ENCODE measurements around the gene KCNG1. TPM values are rescaled to one million over a fixed set of nuclear protein-coding genes. Genes with fewer than 3 reads are reported as not detected.
"Not testable (repeated sequence)": the region's sequence is repeated elsewhere in the genome, so short reads cannot be mapped to it uniquely, and the experiment has no call there.

KCNG1 gene
- total RNA-seq, 2 donors from 2014 or later, result 0.70 to 2.3 TPM

GRCh38 chr20:50983321-50983720, 39.6 kb downstream of the KCNG1 start:
- H3K27me3 ChIP-seq, result no peaks in the 10 kb centered on the region
- H3K36me3 ChIP-seq, result no peaks in the 10 kb centered on the region
- no peak overlapping the region for H3K27ac ChIP-seq
- no peaks in the 10 kb centered on the region for H3K9me3 ChIP-seq
- DNase-seq (ENCODE audit: low spot score), result no peak
- no peak for TF ChIP-seq CTCF (IDR thresholded peaks at IDR 0.05)
- H3K4me1 ChIP-seq, result peaks cover 0 to 7% of the 10 kb centered on the region in 2 donors
- H3K4me3 ChIP-seq, result no peak overlapping the region

- Histone ChIP-seq H3K36me3 (no peaks in the 10 kb centered on the region), H3K27ac (no peak overlapping the region), H3K4me1 (peaks cover 0 to 4% of the 10 kb centered on the region in 2 donors), H3K27me3 (no peaks in the 10 kb centered on the region), H3K9me3 (no peaks in the 10 kb centered on the region), H3K4me3 (no peak overlapping the region)
- TF ChIP-seq CTCF (IDR thresholded peaks at IDR 0.05), result no peak
- no peak for DNase-seq (ENCODE audit: low spot score)
Measured at GRCh38 chr20:50982363-50982762, 40.5 kb downstream of the KCNG1 start.

- Histone ChIP-seq H3K27me3 (no peaks in the 10 kb centered on the region), H3K4me1 (peaks cover 0 to 4% of the 10 kb centered on the region in 2 donors), H3K36me3 (no peaks in the 10 kb centered on the region), H3K27ac (no peak overlapping the region), H3K4me3 (no peak overlapping the region), H3K9me3 (no peaks in the 10 kb centered on the region)
- no peak for TF ChIP-seq CTCF (IDR thresholded peaks at IDR 0.05)
- DNase-seq (ENCODE audit: low spot score), result no peak
Measured at GRCh38 chr20:50981714-50982048, 41.2 kb downstream of the KCNG1 start.

GRCh38 chr20:50980851-50981713, 41.8 kb downstream of the KCNG1 start:
- Histone ChIP-seq H3K27ac (no peak overlapping the region), H3K9me3 (no peaks in the 10 kb centered on the region), H3K4me3 (no peak overlapping the region), H3K4me1 (peaks cover 0 to 4% of the 10 kb centered on the region in 2 donors), H3K36me3 (no peaks in the 10 kb centered on the region), H3K27me3 (no peaks in the 10 kb centered on the region)
- DNase-seq (ENCODE audit: low spot score), result no peak
- TF ChIP-seq CTCF (IDR thresholded peaks at IDR 0.05), result peak; percentile 61 to 86

- no peak overlapping the region for H3K27ac ChIP-seq
- H3K4me3 ChIP-seq, result no peak overlapping the region
- H3K4me1 ChIP-seq, result peaks cover 0 to 4% of the 10 kb centered on the region in 2 donors
- no peaks in the 10 kb centered on the region for H3K36me3 ChIP-seq
- TF ChIP-seq CTCF (IDR thresholded peaks at IDR 0.05), result no peak
- peak; percentile 60 for DNase-seq (ENCODE audit: low spot score)
- H3K9me3 ChIP-seq, result no peaks in the 10 kb centered on the region
- no peaks in the 10 kb centered on the region for H3K27me3 ChIP-seq
Measured at GRCh38 chr20:50980071-50980681, 42.7 kb downstream of the KCNG1 start.

GRCh38 chr20:50978533-50978932, 44.4 kb downstream of the KCNG1 start:
- not testable (repeated sequence) for H3K27me3 ChIP-seq, H3K27ac ChIP-seq, H3K4me1 ChIP-seq

More at GRCh38 chr20:50978533-50978932, 44.4 kb downstream of the KCNG1 start:
- not testable (repeated sequence) for DNase-seq (ENCODE audit: low spot score); H3K36me3 ChIP-seq; H3K4me3 ChIP-seq; H3K9me3 ChIP-seq

Measured in right atrium auricular region (tissue), 2 donors.